Peyer's patch (tissue), 4 donors: ENCODE results near the gene MAPK4. TPM values are rescaled to one million over a fixed set of nuclear protein-coding genes. Genes with fewer than 3 reads are reported as not detected.

Source experiments
- DNase-seq, 3 donors: peaks; one replicate each; pipeline ENCODE4 v3.0.0-alpha.2; 2017 to 2019
- H3K27ac ChIP-seq, 4 donors: fragments of 200-600 bp; sonication (generic); one replicate each; pipeline ENCODE4 v1.5.1; 2016 to 2019
- H3K27me3 ChIP-seq, 2 donors: fragments of 200-600 bp; sonication (generic); one replicate each; pipeline ENCODE4 v1.5.1; 2019
- H3K36me3 ChIP-seq, 3 donors: fragments of 200-600 bp; sonication (generic); one replicate each; pipeline ENCODE4 v1.5.1; 2016 to 2019
- H3K4me1 ChIP-seq, 4 donors: fragments of 200-600 bp; sonication (generic); one replicate each; pipeline ENCODE4 v1.5.1; 2016 to 2019
- H3K4me3 ChIP-seq, 4 donors: fragments of 200-600 bp; sonication (generic); 1 replicate in 3 of 4; 2 replicates in 1 of 4; pipeline ENCODE4 v1.5.1; 2016 to 2019; ENCODE audit warnings: mild to moderate bottlenecking in 1 of 4
- H3K9me3 ChIP-seq, 4 donors: fragments of 200-600 bp; sonication (generic); one replicate each; pipeline ENCODE4 v1.5.1; 2016 to 2019; ENCODE audit warnings: mild to moderate bottlenecking in 1 of 4
- POLR2A ChIP-seq, 2 donors: fragments of 450-650 bp; IDR thresholded peaks; one replicate each; pipeline ENCODE4 v1.5.1; 2017; ENCODE audit warnings: antibody characterized with exemption in 2 of 2, mild to moderate bottlenecking in 2 of 2, moderate library complexity in 2 of 2
- total RNA-seq, 4 donors: library from RNA; depleted of rRNA; stranded (reverse); fragments of >200 nt; gene quantifications; one replicate each; pipeline ENCODE4 v1.1.0, GENCODE V29; 2016
- TF ChIP-seq, protein P1 (sequence below), 6 experiments: fragments of 450-650 bp in 4 of 6; fragments of 200-600 bp in 2 of 6; sonication (generic) in 1 of 6; IDR thresholded peaks; one replicate each; pipeline ENCODE4 v1.5.1; 2017 to 2019; ENCODE audit warnings: antibody characterized with exemption in 6 of 6, mild to moderate bottlenecking in 3 of 6, moderate library complexity in 1 of 6

MAPK4 gene
- total RNA-seq, 4 donors from 2014 or later, result 0.54 to 2.0 (median 0.83) TPM; not detected in 1

DNA sequence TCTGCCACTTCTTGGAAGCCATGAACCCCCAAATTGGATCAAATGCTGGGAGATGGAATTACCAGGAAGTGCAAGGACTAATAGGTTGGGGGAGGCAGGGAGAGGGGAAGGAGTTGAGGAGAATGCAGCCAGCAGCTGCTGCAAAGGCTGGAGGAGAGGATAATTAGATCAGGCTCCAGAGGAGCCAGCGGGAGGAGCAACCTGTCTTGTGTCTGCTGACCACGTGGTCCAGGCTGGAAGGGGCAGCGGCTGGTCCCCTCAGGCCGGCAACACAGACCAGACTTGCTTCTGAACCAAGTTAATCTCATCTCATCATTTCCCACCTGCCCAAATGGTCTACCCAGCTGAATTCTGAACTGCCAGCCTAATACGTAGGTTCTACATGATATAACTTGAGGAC, 191.6 kb downstream of the MAPK4 start:
- H3K9me3 ChIP-seq, result no peaks in the 10 kb centered on the region
- TF ChIP-seq, protein P1, sequence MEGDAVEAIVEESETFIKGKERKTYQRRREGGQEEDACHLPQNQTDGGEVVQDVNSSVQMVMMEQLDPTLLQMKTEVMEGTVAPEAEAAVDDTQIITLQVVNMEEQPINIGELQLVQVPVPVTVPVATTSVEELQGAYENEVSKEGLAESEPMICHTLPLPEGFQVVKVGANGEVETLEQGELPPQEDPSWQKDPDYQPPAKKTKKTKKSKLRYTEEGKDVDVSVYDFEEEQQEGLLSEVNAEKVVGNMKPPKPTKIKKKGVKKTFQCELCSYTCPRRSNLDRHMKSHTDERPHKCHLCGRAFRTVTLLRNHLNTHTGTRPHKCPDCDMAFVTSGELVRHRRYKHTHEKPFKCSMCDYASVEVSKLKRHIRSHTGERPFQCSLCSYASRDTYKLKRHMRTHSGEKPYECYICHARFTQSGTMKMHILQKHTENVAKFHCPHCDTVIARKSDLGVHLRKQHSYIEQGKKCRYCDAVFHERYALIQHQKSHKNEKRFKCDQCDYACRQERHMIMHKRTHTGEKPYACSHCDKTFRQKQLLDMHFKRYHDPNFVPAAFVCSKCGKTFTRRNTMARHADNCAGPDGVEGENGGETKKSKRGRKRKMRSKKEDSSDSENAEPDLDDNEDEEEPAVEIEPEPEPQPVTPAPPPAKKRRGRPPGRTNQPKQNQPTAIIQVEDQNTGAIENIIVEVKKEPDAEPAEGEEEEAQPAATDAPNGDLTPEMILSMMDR (IDR thresholded peaks at IDR 0.05), result no peak
- no peak for TF ChIP-seq POLR2A (IDR thresholded peaks at IDR 0.05)
- no peak overlapping the region for H3K4me3 ChIP-seq
- no peaks in the 10 kb centered on the region for H3K4me1 ChIP-seq
- no peak overlapping the region for H3K27ac ChIP-seq
- no peaks in the 10 kb centered on the region for H3K27me3 ChIP-seq
- H3K36me3 ChIP-seq, result no peaks in the 10 kb centered on the region
- DNase-seq, result no peak

DNA sequence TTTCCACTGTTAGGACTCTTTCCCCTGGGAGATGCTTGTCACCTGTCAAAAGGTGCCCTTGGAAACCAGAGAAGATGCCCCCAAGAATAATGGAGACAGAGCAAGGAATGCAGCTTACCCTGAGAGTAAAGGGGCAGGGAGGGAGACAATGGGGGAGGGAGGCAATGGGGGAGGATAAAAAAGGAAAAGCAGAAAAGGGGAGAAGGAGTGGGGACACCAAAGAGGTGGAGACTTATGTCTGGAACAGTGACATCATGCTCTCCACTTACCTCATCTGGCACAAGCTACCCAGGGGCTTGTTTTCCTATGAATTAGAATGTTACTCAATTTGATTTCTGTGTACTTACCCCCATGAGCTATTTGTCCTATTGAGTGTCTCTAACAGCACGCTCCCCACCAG, 192.1 kb downstream of the MAPK4 start:
- no peaks in the 10 kb centered on the region for H3K9me3 ChIP-seq
- H3K36me3 ChIP-seq, result no peaks in the 10 kb centered on the region
- H3K4me3 ChIP-seq, result no peak overlapping the region
- TF ChIP-seq POLR2A (IDR thresholded peaks at IDR 0.05), result no peak
- TF ChIP-seq, protein P1 (IDR thresholded peaks at IDR 0.05), result no peak
- DNase-seq, result no peak
- H3K4me1 ChIP-seq, result no peaks in the 10 kb centered on the region
- no peaks in the 10 kb centered on the region for H3K27me3 ChIP-seq
- no peak overlapping the region for H3K27ac ChIP-seq

DNA sequence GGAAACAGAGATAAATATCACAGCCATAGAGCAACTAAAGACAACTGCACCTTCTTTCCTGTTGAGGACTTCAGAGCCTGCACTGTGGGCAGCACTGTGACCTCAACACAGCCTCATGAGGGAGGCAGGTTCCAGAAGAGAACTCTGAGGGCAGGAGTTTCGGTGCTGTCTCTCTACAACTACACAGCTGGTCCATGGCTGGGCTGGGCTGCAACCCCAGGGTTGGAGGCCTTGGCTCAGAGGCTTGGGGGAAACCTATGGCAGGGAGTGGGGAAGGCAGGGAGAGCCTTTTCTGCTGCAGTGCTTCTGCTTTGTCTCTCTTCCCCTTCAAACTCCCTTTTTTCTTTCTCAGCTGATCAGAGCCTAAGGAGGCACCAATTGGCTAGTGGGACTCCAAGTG, 193.4 kb downstream of the MAPK4 start:
- Histone ChIP-seq H3K27ac (no peak overlapping the region), H3K27me3 (no peaks in the 10 kb centered on the region), H3K4me1 (no peaks in the 10 kb centered on the region), H3K36me3 (no peaks in the 10 kb centered on the region), H3K9me3 (no peaks in the 10 kb centered on the region), H3K4me3 (no peak overlapping the region)
- TF ChIP-seq POLR2A (IDR thresholded peaks at IDR 0.05), result no peak
- TF ChIP-seq, protein P1 (IDR thresholded peaks at IDR 0.05), result no peak
- no peak for DNase-seq

DNA sequence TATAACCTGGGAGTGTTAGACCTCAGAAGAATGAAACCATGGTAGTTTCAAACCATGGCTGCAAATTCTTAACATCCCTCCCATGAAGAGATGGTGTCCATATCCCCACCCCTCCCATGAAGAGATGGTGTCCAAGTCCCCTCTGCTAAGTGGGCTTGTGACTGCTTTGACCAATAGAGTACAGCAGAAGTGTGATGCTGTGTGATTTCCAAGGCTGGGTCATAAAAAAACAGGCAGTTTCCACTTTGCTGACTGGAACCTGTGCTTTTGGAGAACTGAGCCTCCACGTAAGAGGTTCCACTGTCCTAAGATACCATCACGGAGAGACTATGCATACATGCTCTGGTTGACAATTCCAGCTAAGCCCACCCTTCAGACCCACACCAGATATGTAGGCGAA, 194.4 kb downstream of the MAPK4 start:
- Histone ChIP-seq H3K27me3 (no peaks in the 10 kb centered on the region), H3K4me1 (no peaks in the 10 kb centered on the region), H3K36me3 (no peaks in the 10 kb centered on the region), H3K9me3 (no peaks in the 10 kb centered on the region), H3K4me3 (no peak overlapping the region), H3K27ac (no peak overlapping the region)
- DNase-seq, result no peak
- no peak for TF ChIP-seq POLR2A (IDR thresholded peaks at IDR 0.05)
- TF ChIP-seq, protein P1 (IDR thresholded peaks at IDR 0.05), result no peak

DNA sequence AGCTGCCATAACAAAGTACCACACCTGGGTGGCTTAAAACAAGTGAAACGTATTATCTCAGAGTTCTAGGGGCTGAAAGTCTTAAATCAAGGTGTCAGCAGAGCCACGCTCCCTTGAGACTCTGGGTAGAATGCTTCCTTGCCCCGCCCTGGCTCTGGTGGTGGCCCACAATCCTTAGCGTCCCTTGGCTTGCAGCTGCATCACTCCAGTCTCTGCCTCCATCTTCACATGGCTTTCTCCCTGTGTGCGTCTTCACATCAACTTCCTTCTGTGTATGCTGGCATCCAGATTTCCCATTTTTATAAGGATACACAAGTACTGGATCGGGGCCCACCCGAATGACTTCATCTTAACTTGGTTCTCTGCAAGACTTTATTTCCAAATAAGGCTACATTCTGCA, 197.5 kb downstream of the MAPK4 start:
- Histone ChIP-seq H3K4me1 (no peaks in the 10 kb centered on the region), H3K27me3 (no peaks in the 10 kb centered on the region), H3K36me3 (no peaks in the 10 kb centered on the region), H3K4me3 (no peak overlapping the region), H3K9me3 (no peaks in the 10 kb centered on the region), H3K27ac (no peak overlapping the region)
- no peak for TF ChIP-seq POLR2A (IDR thresholded peaks at IDR 0.05)
- DNase-seq, result no peak

DNA sequence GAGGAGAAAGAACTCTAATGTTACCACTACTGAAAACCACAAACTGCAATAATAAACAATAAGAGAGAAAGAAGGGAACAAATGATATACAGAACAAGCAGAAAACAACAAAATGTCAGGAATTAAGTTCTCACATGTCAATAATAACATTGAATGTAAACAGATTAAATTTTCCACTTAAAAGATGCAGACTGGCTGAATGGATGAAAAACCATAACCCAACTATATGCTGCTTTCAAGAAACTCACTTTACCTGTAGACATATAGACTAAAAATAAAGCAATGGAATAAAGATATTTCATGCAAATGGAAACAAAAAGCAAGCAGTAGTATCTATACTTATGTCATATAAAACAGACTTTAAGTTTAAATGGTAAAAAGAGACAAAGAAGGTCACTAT, 209.6 kb downstream of the MAPK4 start:
- Histone ChIP-seq H3K27me3 (no peaks in the 10 kb centered on the region), H3K4me3 (no peak overlapping the region), H3K27ac (no peak overlapping the region), H3K9me3 (peaks cover 0 to 13% (median 3%) of the 10 kb centered on the region in 4 donors), H3K4me1 (no peaks in the 10 kb centered on the region), H3K36me3 (no peaks in the 10 kb centered on the region)
- no peak for TF ChIP-seq POLR2A (IDR thresholded peaks at IDR 0.05)
- TF ChIP-seq, protein P1 (IDR thresholded peaks at IDR 0.05), result no peak
- no peak for DNase-seq
